ENCODE data around the gene ADA.
A peak's percentile ranks its signal among the peaks of the same experiment; 100 is the strongest.

The ADA gene

GRCh38 chr20:44643596-44644229 lies 7.8 kb downstream of the ADA start:
- DNase-seq, result peak; percentile 62

GRCh38 chr20:44643154-44643519 lies 8.4 kb downstream of the ADA start:
- no peak for DNase-seq

- peak; percentile 10 for DNase-seq
These were observed 9.0 kb downstream of the ADA start for GRCh38 chr20:44642203-44643153.

- DNase-seq, result no peak
These were observed 10.2 kb downstream of the ADA start for GRCh38 chr20:44641325-44641724.

GRCh38 chr20:44640522-44640921 lies 11.0 kb downstream of the ADA start:
- no peak for DNase-seq

GRCh38 chr20:44637522-44638372 lies 13.8 kb downstream of the ADA start:
- DNase-seq, result no peak

- DNase-seq, result no peak
These were observed 14.5 kb downstream of the ADA start for GRCh38 chr20:44637042-44637441.

- no peak for DNase-seq
These were observed 15.6 kb downstream of the ADA start for GRCh38 chr20:44635877-44636276.

GRCh38 chr20:44633872-44634600 lies 17.5 kb downstream of the ADA start:
- DNase-seq, result no peak

GRCh38 chr20:44633187-44633810 lies 18.2 kb downstream of the ADA start:
- no peak for DNase-seq

- DNase-seq, result no peak
These were observed 19.3 kb downstream of the ADA start for GRCh38 chr20:44632103-44632752.

GRCh38 chr20:44630297-44630696 lies 21.2 kb downstream of the ADA start:
- no peak for DNase-seq

GRCh38 chr20:44629542-44629941 lies 22.0 kb downstream of the ADA start:
- no peak for DNase-seq

- no peak for DNase-seq
These were observed 22.5 kb downstream of the ADA start for GRCh38 chr20:44629017-44629385.

GRCh38 chr20:44627364-44628010 lies 24.0 kb downstream of the ADA start:
- DNase-seq, result no peak

- no peak for DNase-seq
These were observed 25.2 kb downstream of the ADA start for GRCh38 chr20:44626278-44626677.

- no peak for DNase-seq
These were observed 26.1 kb downstream of the ADA start for GRCh38 chr20:44625361-44625760.

GRCh38 chr20:44624743-44625271 lies 26.7 kb downstream of the ADA start:
- no peak for DNase-seq

- no peak for DNase-seq
These were observed 27.3 kb downstream of the ADA start for GRCh38 chr20:44624152-44624551.

- no peak for DNase-seq
These were observed 28.8 kb downstream of the ADA start for GRCh38 chr20:44622501-44623270.
